GM21825 (cell line): ENCODE data around the gene NAALAD2.
"Not testable (repeated sequence)": the region's sequence is repeated elsewhere in the genome, so short reads cannot be mapped to it uniquely, and the experiment has no call there.

ENCODE experiments used
- ATAC-seq: cut with Tn5 transposase; IDR thresholded peaks from one replicate; pipeline ENCODE4 v1.9.1; 2021; ENCODE audit warnings: mild to moderate bottlenecking, moderate library complexity; ENCODE audit not compliant: unreplicated experiment

Gene NAALAD2

GRCh38 chr11:90189011-90189410, 54.5 kb downstream of the NAALAD2 start:
- no peak for ATAC-seq

DNA sequence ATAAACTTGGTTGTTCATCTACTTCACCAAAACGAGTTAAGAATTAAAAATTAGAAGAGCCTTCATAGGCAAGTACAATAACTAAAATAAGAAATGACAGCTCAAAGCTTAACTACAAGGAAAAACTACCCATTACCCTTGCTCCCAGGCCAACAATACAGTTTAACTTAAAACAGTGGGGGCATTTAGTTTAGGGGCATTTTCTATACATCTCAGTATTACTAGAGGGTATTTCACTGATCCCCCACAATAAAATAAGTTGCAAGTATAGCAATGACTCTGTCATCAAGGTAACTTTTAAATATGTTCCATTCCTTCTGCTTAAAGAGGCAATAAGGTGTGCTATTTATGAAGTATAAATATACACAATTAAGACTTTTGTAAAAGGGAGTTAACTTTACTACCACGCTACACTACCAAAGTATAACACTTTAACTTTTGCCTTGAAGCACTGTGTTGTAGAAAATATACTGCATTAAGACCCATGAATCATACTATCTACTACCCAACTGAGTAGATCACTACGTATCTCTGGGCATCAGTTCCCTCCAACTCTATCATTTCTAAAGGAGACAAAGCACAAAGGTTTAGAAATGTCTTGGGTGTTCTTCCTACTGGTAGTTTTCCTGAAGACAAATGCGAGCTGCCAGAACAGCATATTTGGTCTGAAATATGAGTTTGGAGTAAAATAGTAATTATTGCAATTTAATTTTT, 58.6 kb downstream of the NAALAD2 start:
- ATAC-seq = no peak

- no peak for ATAC-seq
Measured at GRCh38 chr11:90197377-90197776, 62.9 kb downstream of the NAALAD2 start.

GRCh38 chr11:90202342-90202741, 67.9 kb downstream of the NAALAD2 start:
- no peak for ATAC-seq

DNA sequence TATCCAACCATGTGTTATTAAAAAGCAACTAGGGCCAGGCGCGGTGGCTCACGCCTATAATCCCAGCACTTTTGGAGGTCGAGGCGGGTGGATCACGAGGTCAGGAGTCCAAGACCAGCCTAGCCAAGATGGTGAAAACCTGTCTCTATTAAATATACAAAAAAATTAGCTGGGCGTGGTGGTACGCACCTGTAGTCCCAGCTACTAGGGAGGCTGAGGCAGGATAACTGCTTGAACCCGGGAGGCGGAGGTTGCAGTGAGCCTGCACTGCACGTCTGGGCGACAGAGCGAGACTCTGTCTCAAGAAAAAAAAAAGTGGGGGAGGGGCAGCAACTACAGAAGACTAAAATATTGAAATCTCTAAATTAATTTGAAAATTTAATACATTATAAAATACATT, 69.9 kb downstream of the NAALAD2 start:
- no peak for ATAC-seq

DNA sequence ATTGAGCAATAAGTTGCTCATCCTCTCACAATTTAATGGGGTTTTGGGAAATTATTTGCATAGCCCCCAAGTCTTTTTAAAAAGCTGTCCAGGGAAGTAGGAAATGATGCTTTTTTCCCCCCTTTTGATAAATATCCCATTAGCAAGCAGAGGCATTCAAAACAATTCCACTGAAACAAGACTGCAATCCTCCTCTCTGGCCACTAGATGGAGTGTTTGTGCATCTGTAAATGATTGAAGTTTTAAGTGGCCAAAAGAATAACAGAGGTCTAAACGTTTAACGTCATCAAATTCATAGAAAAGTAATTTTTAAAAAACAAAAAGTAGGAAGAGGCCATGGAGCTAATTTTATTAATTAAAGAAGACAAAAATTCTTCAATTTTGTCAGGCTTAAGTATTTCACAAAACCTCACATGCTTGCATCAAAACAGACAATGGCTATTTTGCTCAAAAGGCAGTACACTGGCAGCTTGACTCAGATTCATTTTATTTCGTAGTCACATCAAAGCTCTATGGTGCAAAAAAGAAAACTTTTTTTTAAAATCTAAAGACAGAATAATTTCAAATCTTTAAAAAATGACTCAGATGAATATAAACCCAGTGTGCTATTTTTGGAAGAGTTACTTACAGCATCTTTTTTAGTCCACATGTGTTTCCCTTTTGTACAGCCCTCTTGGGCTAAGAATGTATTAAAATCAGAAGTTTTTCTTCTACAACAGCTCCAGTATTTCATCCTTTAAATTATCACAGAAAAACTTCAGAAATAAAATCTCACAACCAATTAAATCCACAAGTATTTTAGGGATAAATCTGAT, 70.6 kb downstream of the NAALAD2 start:
- ATAC-seq = peak; percentile 71

DNA sequence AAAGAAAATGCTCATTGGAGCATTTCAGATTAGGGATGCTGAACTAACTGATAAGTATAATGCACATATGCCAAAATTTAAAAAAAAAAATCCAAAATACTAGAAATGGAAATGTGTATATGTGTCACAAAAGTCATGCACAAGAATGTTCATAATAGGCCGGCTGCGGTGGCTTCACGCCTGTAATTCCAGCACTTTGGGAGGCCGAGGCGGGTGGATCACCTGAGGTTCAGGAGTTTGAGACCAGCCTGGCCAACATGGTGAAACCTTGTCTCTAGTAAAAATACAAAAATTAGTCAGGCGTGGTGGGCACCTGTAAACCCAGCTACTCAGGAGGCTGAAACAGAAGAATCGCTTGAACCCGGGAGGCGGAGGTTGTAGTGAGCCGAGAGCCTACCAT, 73.5 kb downstream of the NAALAD2 start:
- not testable (repeated sequence) for ATAC-seq

DNA sequence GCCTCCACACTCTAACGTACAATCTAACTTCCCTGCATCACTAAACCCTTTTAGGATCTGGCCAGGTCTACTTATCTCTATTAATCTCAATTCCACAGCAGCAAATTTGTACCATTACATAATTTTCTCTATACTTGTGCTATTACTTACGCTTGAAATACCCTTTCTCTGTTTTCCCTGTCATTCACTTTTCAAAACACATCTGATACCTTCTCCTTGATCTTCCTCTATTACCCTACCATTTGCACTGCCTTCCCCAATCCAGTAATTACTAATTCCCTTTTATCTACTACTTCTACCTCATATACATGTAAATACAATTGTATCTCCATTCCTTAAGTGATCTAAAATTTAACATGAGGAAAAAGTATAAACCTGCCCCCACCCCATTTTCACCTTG, 74.4 kb downstream of the NAALAD2 start:
- no peak for ATAC-seq

- ATAC-seq = no peak
Measured at GRCh38 chr11:90213322-90213721, 78.9 kb downstream of the NAALAD2 start.

- ATAC-seq = no peak
Measured at GRCh38 chr11:90216611-90217010, 82.1 kb downstream of the NAALAD2 start.

DNA sequence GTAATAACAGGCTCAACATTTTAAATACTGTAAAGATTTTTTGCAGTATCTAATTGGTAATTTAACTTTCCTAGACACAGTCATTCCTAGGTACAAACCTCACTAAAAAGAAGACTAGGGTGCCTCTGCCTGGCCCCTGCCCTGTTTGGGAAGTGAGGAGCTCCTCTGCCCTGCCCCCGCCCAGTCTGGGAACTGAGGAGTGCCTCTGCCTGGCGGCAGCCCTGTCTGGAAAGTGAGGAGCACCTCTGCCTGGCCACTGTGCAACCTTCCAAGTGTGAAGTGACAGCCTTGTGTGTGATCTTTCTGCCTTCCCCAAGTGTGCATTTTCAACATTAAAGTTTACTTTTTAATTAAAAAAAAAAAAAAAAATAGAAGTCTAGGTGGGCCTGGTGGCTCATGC, 84.1 kb downstream of the NAALAD2 start:
- no peak for ATAC-seq

DNA sequence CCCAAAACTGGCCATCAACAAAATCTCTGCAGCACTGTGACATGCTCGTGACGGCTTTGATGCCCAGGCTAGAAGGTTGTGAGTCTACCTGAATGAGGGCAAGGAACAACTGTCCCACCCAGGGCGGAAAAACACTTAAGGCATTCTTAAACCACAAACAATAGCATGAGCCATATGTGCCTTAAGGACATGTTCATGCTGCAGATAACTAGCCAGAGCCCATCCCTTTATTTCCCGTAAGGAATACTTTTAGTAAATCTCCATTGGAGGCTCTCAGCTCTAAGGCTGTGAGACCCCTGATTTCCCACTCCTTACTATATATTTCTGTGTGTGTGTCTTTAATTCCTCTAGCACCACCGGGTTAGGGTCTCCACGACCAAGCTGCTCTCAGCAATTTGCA, 85.0 kb downstream of the NAALAD2 start:
- ATAC-seq = no peak

DNA sequence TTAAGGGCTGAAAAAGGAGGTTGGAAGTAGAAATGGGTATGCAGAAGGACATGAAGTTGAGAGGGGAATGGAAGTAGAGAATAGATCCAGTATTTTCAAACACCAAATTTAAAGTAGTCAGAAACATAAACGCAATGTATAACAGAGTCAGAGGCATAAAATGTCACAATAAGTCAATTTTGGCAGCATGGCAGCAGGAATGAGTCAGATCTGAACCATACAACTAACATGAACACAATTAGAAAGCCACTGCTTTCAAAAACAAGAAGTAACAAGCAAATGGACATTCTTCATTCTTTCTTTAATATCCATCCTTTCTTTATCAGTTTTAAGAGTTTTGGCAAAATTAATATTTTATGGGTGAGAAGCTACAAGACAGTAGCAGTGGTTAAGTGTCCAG, 85.9 kb downstream of the NAALAD2 start:
- no peak for ATAC-seq

GRCh38 chr11:90221803-90222458, 87.5 kb downstream of the NAALAD2 start:
- ATAC-seq = peak; percentile 19

DNA sequence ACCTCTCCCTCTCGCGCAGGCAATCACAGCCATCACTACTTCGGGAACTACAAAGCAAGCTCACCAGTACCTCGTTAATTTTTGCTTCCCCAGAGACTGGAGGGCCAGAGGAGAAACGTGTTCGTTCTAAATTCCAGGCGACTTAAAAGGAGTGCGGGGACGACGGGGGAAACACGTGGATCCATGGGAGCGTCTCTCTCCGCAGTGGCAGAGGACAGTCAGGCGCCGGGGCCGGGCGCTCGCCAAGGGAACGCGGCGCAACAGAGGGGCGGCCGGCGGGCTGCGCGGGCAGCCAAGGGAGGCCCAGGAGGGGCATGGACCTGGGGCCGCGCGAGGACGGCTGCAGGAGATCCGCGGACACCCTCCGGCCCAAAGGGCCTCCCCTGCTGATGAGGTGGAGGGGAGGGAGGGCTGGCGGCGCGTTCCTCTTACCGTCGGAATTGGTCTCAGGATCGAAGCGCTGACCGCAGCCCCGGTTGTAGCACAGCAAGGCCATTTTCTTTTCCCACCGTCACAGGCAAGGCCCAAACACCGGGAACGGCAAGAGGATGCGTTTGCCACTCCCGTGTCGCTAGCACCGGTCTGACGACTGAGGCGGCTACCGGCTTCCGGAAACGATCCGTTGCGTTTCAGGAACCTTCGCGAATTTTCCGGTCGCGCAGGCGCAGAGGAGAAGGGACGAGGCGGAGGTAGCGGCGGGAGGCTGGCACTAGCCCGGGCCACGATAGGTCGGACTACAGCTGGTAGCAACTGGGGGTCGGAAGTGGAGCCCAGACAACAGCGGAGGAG, 88.2 kb downstream of the NAALAD2 start, which contains the start of gene CHORDC1:
TSS of gene CHORDC1 (minus strand) at position 591 of the 789 bp plus-strand sequence. CDS start at position 496, 95 bp downstream.
- ATAC-seq = peak; percentile 93

GRCh38 chr11:90223248-90223585, 88.8 kb downstream of the NAALAD2 start:
- peak; percentile 44 for ATAC-seq

GRCh38 chr11:90228056-90228455, 93.6 kb downstream of the NAALAD2 start:
- no peak for ATAC-seq

- no peak for ATAC-seq
Measured at GRCh38 chr11:90229791-90230190, 95.3 kb downstream of the NAALAD2 start.

DNA sequence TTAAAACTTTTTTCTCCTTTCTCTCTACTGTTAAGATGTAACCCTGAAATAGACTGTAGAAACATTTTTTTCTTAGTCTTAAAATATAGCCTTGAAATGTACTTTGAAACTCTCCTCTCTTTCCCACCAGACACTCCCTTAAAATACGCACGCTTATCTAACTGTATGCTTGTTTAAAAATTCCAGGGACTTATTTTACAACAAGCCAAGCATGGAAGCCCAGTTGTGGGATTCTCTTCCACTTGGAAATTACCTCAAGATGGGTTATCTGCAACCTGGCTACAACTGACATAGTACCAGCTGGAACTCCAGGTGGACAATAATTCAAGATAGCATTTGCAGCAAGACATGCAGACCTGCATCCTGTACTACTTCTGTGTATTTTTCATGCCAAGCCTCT, 100.5 kb downstream of the NAALAD2 start:
- no peak for ATAC-seq

- ATAC-seq = no peak
Measured at GRCh38 chr11:90235526-90235925, 101.1 kb downstream of the NAALAD2 start.

GRCh38 chr11:90237004-90237403, 102.5 kb downstream of the NAALAD2 start:
- ATAC-seq = no peak
